HCEC 1CT (cell line): ENCODE measurements around the gene GNG4.

ENCODE experiments used
- DNase-seq: peaks from one replicate; pipeline ENCODE4 v3.0.0-alpha.2; 2017

The GNG4 gene

GRCh38 chr1:235516862-235517446 is 132.6 kb downstream of the GNG4 start:
- no peak for DNase-seq

- no peak for DNase-seq
Measured at GRCh38 chr1:235515844-235516512, 133.6 kb downstream of the GNG4 start.

- DNase-seq, result peak; percentile 59
Measured at GRCh38 chr1:235513495-235514366, 135.9 kb downstream of the GNG4 start.

DNA sequence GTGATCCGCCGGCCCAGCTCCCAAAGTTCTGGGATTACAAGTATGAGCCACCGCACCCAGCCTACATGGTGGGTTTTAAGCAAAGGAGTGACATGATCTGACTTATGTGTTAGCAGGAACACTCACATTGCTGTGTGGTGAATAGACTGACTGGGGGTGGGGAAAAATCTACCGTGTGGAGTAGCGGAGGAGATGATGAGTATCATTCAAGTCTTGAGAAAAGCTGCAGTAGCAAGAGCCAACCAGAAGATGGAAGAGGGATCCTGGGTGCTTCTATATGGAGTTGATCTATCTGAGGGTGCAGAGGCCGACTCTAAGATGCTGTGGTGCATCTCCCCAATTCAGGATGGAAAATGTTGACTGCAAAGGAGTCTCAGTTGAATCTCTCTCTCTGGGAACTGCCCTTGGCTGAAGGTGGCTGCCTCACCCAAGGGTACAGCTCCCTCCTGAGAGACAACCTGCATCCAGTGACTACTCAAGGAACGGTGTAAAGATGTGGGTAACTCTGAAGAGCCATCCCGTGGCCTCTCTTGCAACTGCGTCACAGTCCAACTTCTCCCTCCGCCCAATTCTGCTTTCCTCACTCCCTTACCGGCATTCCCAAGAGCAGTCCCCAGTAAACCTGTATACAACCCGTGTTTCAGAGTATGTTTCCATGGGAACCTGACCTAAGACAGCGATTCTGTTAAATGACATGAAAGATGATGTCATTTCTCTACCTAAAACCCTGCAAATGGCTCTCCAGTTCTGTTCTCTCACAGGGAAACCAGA is 137.9 kb downstream of the GNG4 start:
- peak; percentile 55 for DNase-seq

DNA sequence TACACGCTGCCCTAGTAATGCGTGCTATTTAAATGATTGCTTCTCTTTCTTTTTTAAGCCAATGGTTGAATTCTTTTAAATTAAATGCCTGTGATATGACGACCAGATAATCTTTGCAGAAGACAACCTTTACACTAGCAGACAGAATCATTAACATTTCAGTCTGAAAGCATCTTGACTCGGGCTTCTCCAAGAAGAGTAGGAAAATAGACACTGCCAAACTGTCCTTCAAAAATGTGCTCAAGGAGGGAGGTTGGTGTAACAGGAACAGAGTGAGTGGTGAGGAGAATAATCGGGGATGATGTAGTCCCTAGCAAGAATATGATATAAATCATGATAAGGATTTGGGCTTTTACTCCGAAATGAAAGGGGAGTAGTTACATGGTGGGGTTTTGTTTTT is 138.8 kb downstream of the GNG4 start:
- no peak for DNase-seq

- no peak for DNase-seq
Measured at GRCh38 chr1:235507623-235508022, 142.0 kb downstream of the GNG4 start.

GRCh38 chr1:235504494-235505222 is 144.9 kb downstream of the GNG4 start:
- peak; percentile 100 for DNase-seq

DNA sequence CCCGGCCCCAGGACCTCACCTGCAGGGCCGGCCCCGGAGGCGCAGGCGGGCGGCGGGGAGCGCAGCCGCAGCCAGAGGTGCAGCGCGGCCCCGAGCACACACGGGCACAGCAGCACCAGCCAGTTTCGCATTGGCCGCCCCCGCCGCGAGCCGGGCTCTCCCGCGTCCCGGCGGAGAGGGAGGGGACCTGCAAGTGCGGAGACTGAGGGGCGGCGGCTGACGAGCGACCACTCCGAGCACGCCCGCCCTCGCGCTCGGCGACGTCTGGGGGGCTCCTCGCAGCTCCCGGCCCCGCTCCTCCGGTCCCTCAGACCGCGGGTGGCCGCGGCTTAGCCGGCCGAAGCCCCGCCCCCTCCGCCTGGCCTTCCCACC is 145.5 kb downstream of the GNG4 start, which contains the start of gene B3GALNT2:
B3GALNT2 (minus strand) TSS at position 331 of the 372 bp plus-strand sequence; CDS start at position 131, 200 bp downstream.
- no peak for DNase-seq

DNA sequence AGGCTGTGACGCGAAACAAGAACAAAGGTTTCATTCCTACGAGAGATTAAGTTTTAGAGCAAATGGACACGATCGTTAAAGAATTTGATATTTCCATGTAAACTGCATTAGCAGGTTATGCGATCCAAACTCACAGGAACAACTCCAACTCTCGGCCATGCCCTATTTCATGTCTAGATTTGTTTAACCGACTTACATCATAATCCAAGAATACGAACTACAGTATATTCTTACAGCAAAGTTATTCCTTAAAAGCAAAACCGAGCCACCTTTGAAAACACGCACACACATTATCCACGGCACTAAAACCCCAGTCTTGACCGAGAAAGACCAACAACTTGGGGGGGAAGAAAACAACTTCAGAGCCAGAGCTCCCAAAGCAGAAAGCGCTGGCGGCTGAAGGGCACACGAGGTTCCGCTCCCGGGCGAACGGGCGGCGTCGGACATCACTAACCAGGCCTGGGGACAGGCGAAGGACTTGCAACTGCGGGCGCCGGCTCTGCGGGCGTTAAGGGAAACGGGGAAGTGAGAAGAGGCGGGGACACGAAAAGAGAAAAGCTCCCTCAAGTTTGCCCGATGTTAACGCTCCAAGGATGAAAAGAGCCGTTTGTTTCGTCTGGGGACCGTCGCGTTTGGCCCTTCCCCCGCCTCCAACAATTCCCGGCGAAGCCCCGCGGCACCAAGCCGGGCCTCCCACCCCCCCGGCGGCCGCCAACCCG is 146.0 kb downstream of the GNG4 start:
- peak; percentile 51 for DNase-seq

DNA sequence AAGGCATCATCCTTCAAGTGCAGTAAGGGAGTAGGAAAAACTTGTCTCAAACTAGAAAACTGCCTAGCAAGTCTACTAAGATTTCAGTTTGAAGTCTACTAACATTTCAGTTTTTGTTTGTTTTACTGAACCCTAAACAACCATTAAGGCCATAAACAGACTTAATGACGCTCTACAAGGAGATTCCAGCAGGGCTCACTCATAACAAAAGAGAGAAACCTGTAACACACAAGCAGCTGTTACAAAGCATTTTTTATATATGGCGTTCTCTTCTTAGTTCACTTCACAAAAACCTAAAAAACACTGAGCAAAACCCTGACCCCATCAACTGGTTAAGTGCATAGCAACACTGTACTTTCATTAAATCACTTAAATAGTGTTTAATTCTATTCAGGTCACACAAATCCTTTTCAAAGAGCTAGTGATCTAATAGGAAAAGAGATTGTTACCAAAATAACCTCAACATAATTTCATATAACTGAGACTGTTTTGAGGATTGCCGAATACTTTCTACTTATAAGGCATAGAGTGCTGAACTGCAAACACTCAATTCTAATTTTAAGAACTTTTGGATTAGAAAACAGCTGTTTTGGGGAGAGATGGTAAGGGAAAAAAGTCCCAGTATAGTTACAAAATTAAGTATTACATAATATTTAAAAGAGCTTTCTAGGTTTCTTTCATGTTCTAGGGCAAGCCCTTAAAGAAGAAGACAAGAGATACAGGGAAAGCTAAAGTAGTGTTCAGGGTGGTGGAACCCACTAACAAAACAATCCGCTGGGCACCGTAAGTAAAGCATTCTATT is 146.8 kb downstream of the GNG4 start:
- DNase-seq, result peak; percentile 56

DNA sequence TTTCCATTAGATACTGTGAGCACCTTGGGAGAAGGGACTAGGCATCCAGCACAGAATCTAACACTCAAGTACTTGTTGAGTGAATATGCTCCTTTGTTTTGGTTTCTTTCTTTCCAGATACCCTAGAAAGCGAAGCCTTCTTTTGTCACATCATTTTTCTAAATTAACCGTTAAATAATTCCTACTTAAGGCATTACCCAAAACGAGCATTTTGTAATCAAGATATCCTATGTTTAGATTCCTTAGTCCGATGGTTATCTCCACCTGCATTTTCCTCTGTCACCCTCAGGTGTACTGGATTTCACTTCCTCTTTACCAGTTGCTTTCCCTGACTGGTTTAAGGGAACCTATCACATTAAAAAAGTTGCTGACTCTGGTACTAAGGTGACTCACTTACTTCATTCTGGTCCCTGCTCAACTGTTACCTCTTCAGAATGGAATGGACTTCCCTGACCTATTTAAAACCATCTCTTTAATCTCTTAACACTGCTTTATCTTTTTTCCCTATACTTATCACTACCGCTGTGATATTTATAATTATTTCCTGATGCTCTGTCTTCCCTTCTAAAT is 148.5 kb downstream of the GNG4 start:
- DNase-seq, result peak; percentile 13
